ENCODE measurements around the gene PPP4C.
A peak's percentile ranks its signal among the peaks of the same experiment; 100 is the strongest.

The PPP4C gene

GRCh38 chr16:30052671-30053372, 23.0 kb upstream of the PPP4C start:
- Histone ChIP-seq H3K36me3 (no peaks in the 10 kb centered on the region), H3K9me3 (no peaks in the 10 kb centered on the region), H3K4me3 (peak overlapping the region; percentile 70 to 92), H3K27me3 (no peaks in the 10 kb centered on the region), H3K4me1 (peaks cover 0 to 29% (median 14%) of the 10 kb centered on the region in 4 donors), H3K27ac (peak overlapping the region; percentile 57 to 61)
- no peak for TF ChIP-seq CTCF (IDR thresholded peaks at IDR 0.05)
- intact Hi-C loops (cut with DNase I; ENCODE audit: low total_unique reads): no loop called here
- peak; percentile 84 to 96 for DNase-seq

GRCh38 chr16:30053376-30054015, 22.3 kb upstream of the PPP4C start:
- intact Hi-C loops (cut with DNase I; ENCODE audit: low total_unique reads): no loop called here
- H3K27ac ChIP-seq: peak overlapping the region; percentile 57 to 61
- peaks cover 0 to 29% (median 14%) of the 10 kb centered on the region in 4 donors for H3K4me1 ChIP-seq
- TF ChIP-seq CTCF (IDR thresholded peaks at IDR 0.05): no peak
- DNase-seq: no peak
- no peaks in the 10 kb centered on the region for H3K9me3 ChIP-seq
- H3K4me3 ChIP-seq: peak overlapping the region; percentile 70 to 92
- H3K36me3 ChIP-seq: no peaks in the 10 kb centered on the region
- H3K27me3 ChIP-seq: no peaks in the 10 kb centered on the region

GRCh38 chr16:30054451-30054850, 21.3 kb upstream of the PPP4C start:
- H3K36me3 ChIP-seq: no peaks in the 10 kb centered on the region
- no peak overlapping the region for H3K27ac ChIP-seq
- no peak for TF ChIP-seq CTCF (IDR thresholded peaks at IDR 0.05)
- peaks cover 0 to 29% (median 14%) of the 10 kb centered on the region in 4 donors for H3K4me1 ChIP-seq
- no peaks in the 10 kb centered on the region for H3K27me3 ChIP-seq
- DNase-seq: no peak
- H3K9me3 ChIP-seq: no peaks in the 10 kb centered on the region
- H3K4me3 ChIP-seq: no peak overlapping the region
- intact Hi-C loops (cut with DNase I; ENCODE audit: low total_unique reads): no loop called here

- intact Hi-C loops (cut with DNase I; ENCODE audit: low total_unique reads): no loop called here
- DNase-seq: no peak
- Histone ChIP-seq H3K4me3 (no peak overlapping the region), H3K27me3 (no peaks in the 10 kb centered on the region), H3K4me1 (peaks cover 0 to 33% (median 14%) of the 10 kb centered on the region in 4 donors), H3K27ac (no peak overlapping the region), H3K9me3 (no peaks in the 10 kb centered on the region), H3K36me3 (no peaks in the 10 kb centered on the region)
- peak in 1 of 2 experiments; percentile 6 for TF ChIP-seq CTCF (IDR thresholded peaks at IDR 0.05)
Observed at GRCh38 chr16:30054959-30055553, 20.7 kb upstream of the PPP4C start.

- H3K27ac ChIP-seq: no peak overlapping the region
- no peaks in the 10 kb centered on the region for H3K36me3 ChIP-seq
- H3K4me3 ChIP-seq: no peak overlapping the region
- no peaks in the 10 kb centered on the region for H3K27me3 ChIP-seq
- DNase-seq: no peak
- intact Hi-C loops (cut with DNase I; ENCODE audit: low total_unique reads): no loop called here
- TF ChIP-seq CTCF (IDR thresholded peaks at IDR 0.05): no peak
- peaks cover 0 to 27% (median 14%) of the 10 kb centered on the region in 4 donors for H3K4me1 ChIP-seq
- no peaks in the 10 kb centered on the region for H3K9me3 ChIP-seq
Observed at GRCh38 chr16:30060346-30060745, 15.4 kb upstream of the PPP4C start.
